Dermis lymphatic vessel endothelial cell (primary cell): ENCODE data around the gene NMNAT1. TPM values are rescaled to one million over a fixed set of nuclear protein-coding genes. Genes with fewer than 3 reads are reported as not detected.

Experiments used
- total RNA-seq: library from RNA; depleted of rRNA; stranded (reverse); fragments of >200 nt; gene quantifications from 2 replicates; pipeline ENCODE4 v1.2.1, GENCODE V29; 2014

The NMNAT1 gene
- 15.6 and 18.4 TPM in 2 replicates for total RNA-seq

GRCh38 chr1:9942939-9943788, at the start of gene NMNAT1, which contains the start of gene LZIC:
Gene NMNAT1 (plus strand): TSS chr1:9943475. CDS start chr1:9972074, 28,599 bp downstream.
Gene LZIC (minus strand): TSS chr1:9943391. CDS start chr1:9936619, 6,772 bp downstream.

GRCh38 chr1:9910076-9910422, 33.2 kb upstream of the NMNAT1 start, which contains the start of gene CTNNBIP1:
Gene CTNNBIP1 (minus strand): TSS chr1:9910269. CDS start chr1:9872064, 38,205 bp downstream.

GRCh38 chr1:9996624-9997582, 53.6 kb downstream of the NMNAT1 start, which contains the start of gene RBP7:
Gene RBP7 (plus strand): TSS chr1:9997228. CDS start chr1:9997259, 31 bp downstream.

GRCh38 chr1:10032590-10033358, 89.5 kb downstream of the NMNAT1 start, which contains the start of gene UBE4B:
Gene UBE4B (plus strand): TSS chr1:10032958. CDS start chr1:10033671, 713 bp downstream.

Other genes starting within 250 kb of the NMNAT1 start
- 62.3 and 65.1 TPM in 2 replicates for gene CLSTN1, start 119.5 kb upstream of the NMNAT1 start, total RNA-seq
- 25.4 and 33.7 TPM in 2 replicates for gene CTNNBIP1, start 33.2 kb upstream of the NMNAT1 start, total RNA-seq
- gene LZIC, start 84 bp upstream of the NMNAT1 start, total RNA-seq, result 20.7 and 27.2 TPM in 2 replicates
- gene RBP7, start 53.8 kb downstream of the NMNAT1 start, total RNA-seq, result 1.6 and 3.3 TPM in 2 replicates
- gene UBE4B, start 89.5 kb downstream of the NMNAT1 start, total RNA-seq, result 17.7 and 21.9 TPM in 2 replicates